MM.1S (cell line): ENCODE data around the gene ZNF691.

Experiments used
- CTCF ChIP-seq: fragments of 300-600 bp; sonication (generic); IDR thresholded peaks from 2 replicates; pipeline ENCODE4 v1.5.1; 2016; ENCODE audit warnings: antibody characterized with exemption, low read length, mixed read lengths
- EZH2phosphoT487 ChIP-seq: fragments of 300-600 bp; sonication (generic); IDR thresholded peaks from 2 replicates; pipeline ENCODE4 v1.6.1; 2018; ENCODE audit warnings: antibody characterized with exemption, low read length

GRCh38 chr1:42806593-42806992 is 39.8 kb upstream of the ZNF691 start:
- TF ChIP-seq EZH2phosphoT487 (no peak), CTCF (no peak)
